Adrenal gland (tissue), 5 donors: Measurements from ENCODE around the gene MPPED1.

Source experiments
- CTCF ChIP-seq, 6 experiments: fragments of 450-650 bp in 4 of 6; fragments of 200-600 bp in 2 of 6; sonication (generic) in 1 of 6; IDR thresholded peaks; 1 replicate in 5 of 6; 2 replicates in 1 of 6; pipeline versions ENCODE4 v1.5.1 to v1.8.0; 2016 to 2021; ENCODE audit warnings: antibody characterized with exemption in 6 of 6, mild to moderate bottlenecking in 2 of 6, moderate library complexity in 1 of 6
- POLR2A ChIP-seq, 2 donors: fragments of 450-650 bp; IDR thresholded peaks; one replicate each; pipeline ENCODE4 v1.6.1; 2017; ENCODE audit warnings: antibody characterized with exemption in 2 of 2, mild to moderate bottlenecking in 2 of 2, moderate library complexity in 1 of 2
- donor health status: DM: no; HTN: no; CAD: no.

- TF ChIP-seq CTCF (IDR thresholded peaks at IDR 0.05) (no peak), POLR2A (IDR thresholded peaks at IDR 0.05) (no peak)
Observed at GRCh38 chr22:43431808-43432554, 20.2 kb downstream of the MPPED1 start.
